T-helper 17 cell (primary cell): ENCODE measurements around the gene CHKA. TPM values are rescaled to one million over a fixed set of nuclear protein-coding genes. Genes with fewer than 3 reads are reported as not detected.

Experiments
- total RNA-seq, 4 donors: library from RNA in 2 of 4; stranded (reverse) in 2 of 4; gene quantifications; one replicate each; pipeline ENCODE4 v1.2.3 and lab custom pipeline; 2022 to 2026

The CHKA gene
- total RNA-seq, 2 donors from 2014 or later, result 7.4 to 9.8 TPM

Other genes with a start within 250 kb of the CHKA start
- 10 to 100 TPM; 24.7 to 27.2 TPM for gene UNC93B1, start 117.3 kb downstream of the CHKA start, total RNA-seq
- 1 to 10 TPM; 1.1 TPM for gene ALDH3B1, start 111.1 kb downstream of the CHKA start, total RNA-seq
- 10 to 100 TPM; 59.5 to 64.2 TPM for gene NDUFS8, start 90.7 kb downstream of the CHKA start, total RNA-seq
- gene TCIRG1, start 82.4 kb downstream of the CHKA start, total RNA-seq, result 100 to 1,000 TPM; 187 to 207 TPM
- 10 to 100 TPM; 30.5 to 33.8 TPM for gene KMT5B, start 91.9 kb upstream of the CHKA start, total RNA-seq
- 10 to 100 TPM; 10.5 to 11.6 TPM for gene C11orf24, start 150.6 kb upstream of the CHKA start, total RNA-seq
- gene LRP5, start 191.2 kb upstream of the CHKA start, total RNA-seq, result 1 to 10 TPM in 1 of 2 donors, under 1 TPM in 1; 0.73 to 3.0 TPM